RWPE2 (cell line): Measurements from ENCODE around the gene PDSS2.

Experiments used
- ATAC-seq: fragments of 200-7000 bp; cut with Tn5 transposase; 3 replicates; pipeline ENCODE4 v1.9.1; 2021; ENCODE audit warnings: low read depth
- DNase-seq: peaks from one replicate; pipeline ENCODE4 v3.0.0-alpha.2; 2020; ENCODE audit warnings: low spot score
- H3K27ac ChIP-seq: fragments of 450-650 bp; 2 replicates; pipeline ENCODE4 v1.5.1; 2017; ENCODE audit warnings: mild to moderate bottlenecking; ENCODE audit not compliant: poor library complexity, severe bottlenecking
- H3K27me3 ChIP-seq: fragments of 250-450 bp; sonication (Bioruptor Pico); 2 replicates; pipeline ENCODE4 v1.5.1; 2021; ENCODE audit warnings: mild to moderate bottlenecking, moderate library complexity; ENCODE audit not compliant: insufficient read depth, poor library complexity, severe bottlenecking
- H3K36me3 ChIP-seq: fragments of 250-450 bp; sonication (Bioruptor Pico); 2 replicates; pipeline ENCODE4 v1.5.1; 2020; ENCODE audit warnings: low read depth, mild to moderate bottlenecking, moderate library complexity
- H3K4me1 ChIP-seq: fragments of 250-450 bp; sonication (Bioruptor Pico); 2 replicates; pipeline ENCODE4 v1.5.1; 2021; ENCODE audit warnings: mild to moderate bottlenecking, moderate library complexity; ENCODE audit not compliant: insufficient read depth, poor library complexity, severe bottlenecking
- H3K4me3 ChIP-seq: fragments of 250-450 bp; sonication (Bioruptor Pico); 2 replicates; pipeline ENCODE4 v1.5.1; 2021; ENCODE audit warnings: mild to moderate bottlenecking, moderate library complexity; ENCODE audit not compliant: severe bottlenecking
- H3K9me3 ChIP-seq: fragments of 250-450 bp; sonication (Bioruptor Pico); 2 replicates; pipeline ENCODE4 v1.5.1; 2021; ENCODE audit warnings: mild to moderate bottlenecking, moderate library complexity; ENCODE audit not compliant: severe bottlenecking
- CTCF ChIP-seq: fragments of 450-650 bp; IDR thresholded peaks from one replicate; pipeline ENCODE4 v1.5.1; 2017; ENCODE audit warnings: mild to moderate bottlenecking, moderate library complexity; ENCODE audit not compliant: poor library complexity, severe bottlenecking

Gene PDSS2

GRCh38 chr6:107447663-107448216 lies 11.6 kb downstream of the PDSS2 start:
- H3K9me3 ChIP-seq: peaks cover 7% of the 10 kb centered on the region
- H3K27me3 ChIP-seq: no peaks in the 10 kb centered on the region
- H3K36me3 ChIP-seq: no peaks in the 10 kb centered on the region
- no peak for TF ChIP-seq CTCF
- H3K27ac ChIP-seq: no peak overlapping the region
- no peaks in the 10 kb centered on the region for H3K4me1 ChIP-seq
- no peak for ATAC-seq
- no peak overlapping the region for H3K4me3 ChIP-seq
- DNase-seq: no peak

GRCh38 chr6:107444277-107444676 lies 15.1 kb downstream of the PDSS2 start:
- Histone ChIP-seq H3K4me3 (no peak overlapping the region), H3K4me1 (no peaks in the 10 kb centered on the region), H3K27ac (no peak overlapping the region), H3K27me3 (no peaks in the 10 kb centered on the region), H3K36me3 (no peaks in the 10 kb centered on the region), H3K9me3 (peaks cover 7% of the 10 kb centered on the region)
- DNase-seq (no peak), ATAC-seq (no peak)
- TF ChIP-seq CTCF: no peak

- peaks cover 7% of the 10 kb centered on the region for H3K9me3 ChIP-seq
- TF ChIP-seq CTCF: no peak
- H3K36me3 ChIP-seq: no peaks in the 10 kb centered on the region
- no peak for ATAC-seq
- DNase-seq: no peak
- H3K27ac ChIP-seq: no peak overlapping the region
- no peaks in the 10 kb centered on the region for H3K27me3 ChIP-seq
- no peaks in the 10 kb centered on the region for H3K4me1 ChIP-seq
- no peak overlapping the region for H3K4me3 ChIP-seq
Observed at GRCh38 chr6:107443608-107444267, 15.6 kb downstream of the PDSS2 start.

- Histone ChIP-seq H3K4me1 (no peaks in the 10 kb centered on the region), H3K4me3 (no peak overlapping the region), H3K36me3 (no peaks in the 10 kb centered on the region), H3K9me3 (peaks cover 7% of the 10 kb centered on the region), H3K27ac (no peak overlapping the region), H3K27me3 (no peaks in the 10 kb centered on the region)
- ATAC-seq (no peak), DNase-seq (no peak)
- no peak for TF ChIP-seq CTCF
Observed at GRCh38 chr6:107442938-107443607, 16.3 kb downstream of the PDSS2 start.

GRCh38 chr6:107441682-107442081 lies 17.7 kb downstream of the PDSS2 start:
- Histone ChIP-seq H3K9me3 (no peaks in the 10 kb centered on the region), H3K27me3 (no peaks in the 10 kb centered on the region), H3K36me3 (no peaks in the 10 kb centered on the region), H3K27ac (no peak overlapping the region), H3K4me1 (no peaks in the 10 kb centered on the region), H3K4me3 (no peak overlapping the region)
- no peak for DNase-seq
- ATAC-seq: no peak
- TF ChIP-seq CTCF: no peak
